Measurements from ENCODE around the gene KMT2C. TPM values are rescaled to one million over a fixed set of nuclear protein-coding genes. Genes with fewer than 3 reads are reported as not detected.
"Not testable (repeated sequence)": the region's sequence is repeated elsewhere in the genome, so short reads cannot be mapped to it uniquely, and the experiment has no call there.

KMT2C gene
- total RNA-seq, 1 donor = 34.3 TPM

DNA sequence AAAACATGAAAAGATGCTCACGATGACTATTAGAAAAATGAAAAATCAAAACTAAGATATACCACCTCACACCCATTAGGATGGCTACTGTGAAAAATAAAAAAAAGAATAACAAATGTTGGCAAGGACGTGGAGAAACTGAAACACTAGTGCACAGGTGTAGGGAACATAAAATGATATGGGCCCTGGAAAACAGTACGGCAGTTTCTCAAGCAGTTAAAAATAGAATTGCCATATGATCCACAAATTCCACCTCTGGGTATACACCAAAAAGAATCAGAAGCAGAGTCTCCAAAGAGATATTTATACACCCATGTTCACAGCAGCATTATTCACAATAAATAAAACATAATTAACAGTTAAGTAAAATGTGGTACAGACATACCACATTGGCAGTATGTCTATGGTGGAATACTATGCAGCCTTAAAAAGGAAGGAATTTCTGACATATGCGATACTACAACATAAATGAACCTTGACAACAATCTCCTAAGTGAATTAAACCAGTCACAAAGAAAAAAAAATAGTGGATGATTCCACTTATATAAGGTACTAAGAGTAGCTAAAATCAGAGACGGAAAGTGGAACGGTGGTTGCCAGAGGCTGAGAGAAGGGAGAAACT is 69.7 kb downstream of the KMT2C start:
- no peak for DNase-seq (ENCODE audit: low read depth)
- no peak overlapping the region for H3K4me3 ChIP-seq (ENCODE audit: low read depth, low read length)
- TF ChIP-seq, protein P1, sequence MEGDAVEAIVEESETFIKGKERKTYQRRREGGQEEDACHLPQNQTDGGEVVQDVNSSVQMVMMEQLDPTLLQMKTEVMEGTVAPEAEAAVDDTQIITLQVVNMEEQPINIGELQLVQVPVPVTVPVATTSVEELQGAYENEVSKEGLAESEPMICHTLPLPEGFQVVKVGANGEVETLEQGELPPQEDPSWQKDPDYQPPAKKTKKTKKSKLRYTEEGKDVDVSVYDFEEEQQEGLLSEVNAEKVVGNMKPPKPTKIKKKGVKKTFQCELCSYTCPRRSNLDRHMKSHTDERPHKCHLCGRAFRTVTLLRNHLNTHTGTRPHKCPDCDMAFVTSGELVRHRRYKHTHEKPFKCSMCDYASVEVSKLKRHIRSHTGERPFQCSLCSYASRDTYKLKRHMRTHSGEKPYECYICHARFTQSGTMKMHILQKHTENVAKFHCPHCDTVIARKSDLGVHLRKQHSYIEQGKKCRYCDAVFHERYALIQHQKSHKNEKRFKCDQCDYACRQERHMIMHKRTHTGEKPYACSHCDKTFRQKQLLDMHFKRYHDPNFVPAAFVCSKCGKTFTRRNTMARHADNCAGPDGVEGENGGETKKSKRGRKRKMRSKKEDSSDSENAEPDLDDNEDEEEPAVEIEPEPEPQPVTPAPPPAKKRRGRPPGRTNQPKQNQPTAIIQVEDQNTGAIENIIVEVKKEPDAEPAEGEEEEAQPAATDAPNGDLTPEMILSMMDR (IDR thresholded peaks at IDR 0.05; ENCODE audit: insufficient read depth, low read length) = no peak

DNA sequence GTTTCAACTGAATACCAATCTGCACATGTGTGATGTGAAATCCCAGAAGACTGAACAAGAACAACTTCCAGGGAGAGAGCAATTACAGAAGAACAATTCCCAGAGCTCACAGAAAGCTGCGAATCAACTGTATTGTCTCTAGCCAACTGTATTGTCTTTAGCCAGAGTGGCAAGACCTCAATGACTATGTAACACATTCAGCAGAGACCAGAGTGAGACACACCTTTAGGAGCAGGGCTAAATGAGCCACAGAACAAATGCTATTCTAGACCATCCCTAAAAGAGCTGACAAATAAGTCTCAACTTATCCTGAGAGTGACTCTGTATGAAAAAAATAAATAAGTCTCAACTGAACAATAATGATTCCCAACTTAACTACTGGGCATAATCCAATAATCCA is 72.0 kb downstream of the KMT2C start:
- TF ChIP-seq, protein P1 (IDR thresholded peaks at IDR 0.05; ENCODE audit: insufficient read depth, low read length) = no peak
- DNase-seq (ENCODE audit: low read depth) = no peak
- H3K4me3 ChIP-seq (ENCODE audit: low read depth, low read length) = no peak overlapping the region

DNA sequence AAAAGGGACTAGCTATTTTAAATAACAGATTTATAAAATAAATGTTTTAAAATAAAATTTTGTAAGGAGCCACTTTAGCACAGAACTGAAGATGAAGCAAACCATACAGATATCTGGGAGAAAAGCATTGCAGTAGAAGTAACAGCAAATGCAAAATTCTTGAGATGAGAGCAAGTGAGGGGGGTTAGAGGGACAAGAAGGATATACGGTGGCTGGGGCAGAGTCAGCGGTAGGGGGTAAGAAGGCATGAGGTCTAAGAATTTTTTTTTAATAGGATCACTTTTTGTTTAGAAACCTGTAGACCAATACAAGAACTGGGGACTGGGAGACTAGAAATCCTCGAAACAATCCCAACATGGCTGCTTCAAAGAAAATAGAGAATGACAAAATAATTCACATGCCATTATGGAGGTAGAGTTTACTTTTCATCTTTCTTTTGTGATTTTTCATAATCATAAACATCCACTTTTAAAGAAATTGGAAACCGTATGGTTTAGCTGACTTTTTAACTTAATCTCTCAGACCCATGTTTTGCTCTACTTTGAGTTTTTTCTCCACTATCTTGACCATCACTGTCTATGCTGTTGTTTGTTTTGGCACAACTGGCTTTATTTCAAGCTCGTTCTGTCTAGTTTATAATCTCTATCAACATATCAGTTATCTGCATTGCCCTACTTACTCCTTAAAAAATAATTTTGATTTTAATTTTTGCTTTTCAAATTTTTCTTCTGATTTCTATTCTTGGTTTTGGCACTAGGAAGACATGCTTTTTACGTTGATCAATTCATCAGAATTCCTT is 73.5 kb downstream of the KMT2C start:
- no peak for DNase-seq (ENCODE audit: low read depth)
- no peak overlapping the region for H3K4me3 ChIP-seq (ENCODE audit: low read depth, low read length)
- TF ChIP-seq, protein P1 (IDR thresholded peaks at IDR 0.05; ENCODE audit: insufficient read depth, low read length) = no peak

DNA sequence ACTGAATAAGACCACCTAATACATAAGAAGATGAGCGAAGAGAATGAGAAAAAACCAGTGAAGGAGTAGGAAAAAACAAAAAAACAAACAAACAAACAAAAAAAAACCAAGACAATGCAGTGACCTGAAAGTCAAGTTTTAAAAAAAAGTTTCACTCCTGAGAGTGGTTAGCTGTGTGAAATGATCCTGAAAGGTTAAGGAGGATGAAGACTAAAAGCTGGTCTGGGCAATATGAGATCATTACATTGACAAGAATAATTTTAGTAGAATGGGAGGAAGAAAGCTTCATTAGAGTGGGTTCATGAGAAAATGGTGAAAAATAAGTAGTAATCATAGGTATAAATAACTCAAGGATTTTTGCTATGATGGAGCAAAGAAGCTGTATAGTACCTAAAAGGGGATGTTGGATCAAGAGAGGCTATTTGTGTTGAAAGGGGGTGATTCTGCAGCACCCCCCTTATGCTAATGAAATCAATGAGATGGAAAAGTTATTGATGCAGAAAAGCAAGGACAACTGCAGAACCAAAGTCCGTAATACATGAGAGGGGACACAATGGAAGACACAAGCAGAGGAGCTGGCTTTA is 80.2 kb downstream of the KMT2C start:
- H3K4me3 ChIP-seq (ENCODE audit: low read depth, low read length) = no peak overlapping the region
- DNase-seq (ENCODE audit: low read depth) = no peak
- TF ChIP-seq, protein P1 (IDR thresholded peaks at IDR 0.05; ENCODE audit: insufficient read depth, low read length) = no peak

DNA sequence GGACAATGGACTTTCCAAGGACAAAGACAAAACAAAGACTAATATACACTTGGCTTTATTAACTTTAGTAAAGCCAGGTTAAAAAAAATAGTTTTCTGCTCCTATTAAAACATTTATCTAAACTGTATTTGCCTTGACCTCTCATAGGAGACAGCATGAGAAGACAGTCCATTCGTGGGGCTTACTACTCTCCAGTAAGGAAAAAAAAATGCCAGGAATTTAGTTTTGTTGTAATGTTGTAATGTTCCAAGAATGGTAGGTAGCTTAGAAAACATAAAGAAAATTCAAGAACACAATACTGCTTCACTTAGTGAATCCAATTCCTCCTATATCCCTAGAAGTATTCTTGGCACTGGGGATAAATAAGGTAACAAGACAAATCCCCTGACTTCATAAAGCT is 81.7 kb downstream of the KMT2C start:
- peak; percentile 52 for DNase-seq (ENCODE audit: low read depth)
- TF ChIP-seq, protein P1 (IDR thresholded peaks at IDR 0.05; ENCODE audit: insufficient read depth, low read length) = no peak
- no peak overlapping the region for H3K4me3 ChIP-seq (ENCODE audit: low read depth, low read length)

DNA sequence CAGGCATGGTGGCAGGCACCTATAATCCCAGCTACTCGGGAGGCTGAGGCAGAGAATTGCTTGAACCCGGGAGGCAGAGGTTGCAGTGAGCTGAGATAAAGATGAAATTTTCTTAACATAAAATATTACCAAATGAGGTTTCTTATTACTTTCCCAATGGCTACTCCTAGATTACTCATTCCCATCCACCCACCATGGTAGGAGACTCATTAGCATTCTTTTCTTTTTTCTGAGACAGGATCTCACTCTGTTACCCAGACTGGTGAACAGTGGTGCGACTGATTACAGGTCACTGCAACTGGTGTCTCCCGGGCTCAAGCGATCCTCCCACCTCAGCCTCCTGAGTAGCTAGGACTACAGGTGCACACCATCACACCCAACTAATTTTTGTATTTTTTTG is 82.5 kb downstream of the KMT2C start:
- H3K4me3 ChIP-seq (ENCODE audit: low read depth, low read length); DNase-seq (ENCODE audit: low read depth): not testable (repeated sequence)

DNA sequence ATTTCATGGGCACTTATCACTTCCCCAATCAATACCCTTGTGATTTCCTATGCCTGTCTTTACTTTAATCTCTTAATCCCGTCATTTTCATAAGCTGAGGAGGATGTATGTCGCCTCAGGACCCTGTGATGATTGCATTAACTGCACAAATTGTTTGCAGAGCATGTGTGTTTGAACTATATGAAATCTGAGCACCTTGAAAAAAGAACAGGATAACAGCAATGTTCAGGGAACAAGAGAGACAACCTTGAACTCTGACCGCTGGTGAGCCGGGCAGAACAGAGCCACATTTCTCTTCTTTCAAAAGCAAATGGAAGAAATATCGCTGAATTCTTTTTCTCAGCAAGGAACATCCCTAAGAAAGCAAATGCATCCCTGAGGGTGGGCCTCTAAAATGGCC is 84.1 kb downstream of the KMT2C start:
- not testable (repeated sequence) for H3K4me3 ChIP-seq (ENCODE audit: low read depth, low read length); DNase-seq (ENCODE audit: low read depth)

All from fibroblast of the aortic adventitia (primary cell).